Measurements from ENCODE around the gene FAM25G. TPM values are rescaled to one million over a fixed set of nuclear protein-coding genes. Genes with fewer than 3 reads are reported as not detected.

Gene FAM25G
- polyA plus RNA-seq, 2 donors, result 6.3 to 123 TPM

- Histone ChIP-seq H3K4me1 (ENCODE audit: control insufficient read depth in 2 of 2, insufficient read depth in 2 of 2, low read length in 1 of 2) (peaks cover 0 to 4% of the 10 kb centered on the region in 2 donors), H3K27me3 (ENCODE audit: control insufficient read depth in 1 of 2, insufficient read depth in 2 of 2, low read length in 2 of 2) (no peaks in the 10 kb centered on the region)
- WGBS, 2 donors, result 86 to 91% methylated on average over 4 of the region's 4 CpGs
Measured at GRCh38 chr10:47440207-47440606, 51.3 kb downstream of the FAM25G start.

DNA sequence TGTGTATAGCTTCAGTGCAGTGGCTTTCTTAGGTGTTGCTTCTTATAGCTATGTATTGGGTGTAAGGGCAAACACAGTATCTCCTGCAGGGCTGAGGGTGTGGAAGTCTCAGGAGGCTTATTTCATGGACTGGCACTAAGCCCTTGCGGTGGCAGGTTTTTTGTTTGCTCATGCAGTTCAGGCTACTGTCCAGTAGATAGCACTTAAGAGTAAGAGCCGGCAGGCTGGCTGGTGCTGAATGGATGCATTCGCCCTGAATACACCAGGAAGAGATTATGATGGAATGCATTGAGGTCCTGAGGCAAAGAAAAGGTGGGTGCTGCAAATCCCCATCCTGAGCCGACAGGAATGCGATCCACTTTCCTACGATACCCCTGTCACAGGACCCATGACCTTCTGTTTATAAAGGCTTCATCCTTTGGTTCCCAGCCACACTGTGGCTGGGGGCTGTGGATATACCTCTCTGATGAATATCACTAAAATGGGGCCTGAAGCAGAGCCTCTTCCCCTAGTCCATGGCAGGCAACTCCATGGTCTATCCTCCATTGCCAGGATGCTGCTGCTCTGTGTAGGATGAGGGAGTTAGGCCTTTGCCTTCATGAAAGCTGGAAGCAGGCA is 52.5 kb downstream of the FAM25G start:
- Histone ChIP-seq H3K4me3 (ENCODE audit: low read depth in 1 of 2, low read length in 2 of 2) (no peak overlapping the region), H3K4me1 (ENCODE audit: control insufficient read depth in 2 of 2, insufficient read depth in 2 of 2, low read length in 1 of 2) (peaks cover 0 to 4% of the 10 kb centered on the region in 2 donors), H3K9me3 (ENCODE audit: control insufficient read depth in 2 of 2, insufficient read depth in 1 of 2, low read depth in 1 of 2, low read length in 1 of 2) (no peaks in the 10 kb centered on the region), H3K27me3 (ENCODE audit: control insufficient read depth in 1 of 2, insufficient read depth in 2 of 2, low read length in 2 of 2) (no peaks in the 10 kb centered on the region), H3K27ac (ENCODE audit: low read depth in 2 of 2, low read length in 1 of 2) (no peak overlapping the region), H3K36me3 (ENCODE audit: control insufficient read depth in 2 of 2, insufficient read depth in 2 of 2, low read length in 1 of 2) (no peaks in the 10 kb centered on the region)
- 28 to 38% methylated on average over 6 of the region's 6 CpGs for WGBS, 2 donors

More at GRCh38 chr10:47440207-47440606, 51.3 kb downstream of the FAM25G start:
- Histone ChIP-seq H3K9me3 (ENCODE audit: control insufficient read depth in 2 of 2, insufficient read depth in 1 of 2, low read depth in 1 of 2, low read length in 1 of 2) (no peaks in the 10 kb centered on the region), H3K27ac (ENCODE audit: low read depth in 2 of 2, low read length in 1 of 2) (no peak overlapping the region), H3K4me3 (ENCODE audit: low read depth in 1 of 2, low read length in 2 of 2) (no peak overlapping the region), H3K36me3 (ENCODE audit: control insufficient read depth in 2 of 2, insufficient read depth in 2 of 2, low read length in 1 of 2) (no peaks in the 10 kb centered on the region)

Other genes starting within 250 kb of the FAM25G start
- under 1 TPM; 0.22 to 0.33 TPM for gene GDF10, start 191.5 kb downstream of the FAM25G start, polyA plus RNA-seq
- gene GDF2, start 169.2 kb downstream of the FAM25G start, polyA plus RNA-seq, result not detected
- gene RBP3, start 143.3 kb downstream of the FAM25G start, polyA plus RNA-seq, result not detected
- gene ZNF488, start 107.4 kb downstream of the FAM25G start, polyA plus RNA-seq, result under 1 TPM; 0.81 to 0.94 TPM
- gene ANXA8, start 7.6 kb downstream of the FAM25G start, polyA plus RNA-seq, result 100 to 1,000 TPM; 250 to 261 TPM
- 10 to 100 TPM in 1 of 2 donors, 1 to 10 TPM in 1; 3.7 to 19.8 TPM for gene AGAP9, start 31.9 kb upstream of the FAM25G start, polyA plus RNA-seq

Data from esophagus (tissue), 2 donors.